Gastroesophageal sphincter (tissue), 2 donors: ENCODE results near the gene RAD51B.

ENCODE experiments used
- POLR2A ChIP-seq, 2 donors: fragments of 450-650 bp; IDR thresholded peaks; one replicate each; pipeline ENCODE4 v1.6.1; 2017; ENCODE audit warnings: antibody characterized with exemption in 2 of 2, mild to moderate bottlenecking in 2 of 2, moderate library complexity in 1 of 2
- POLR2AphosphoS5 ChIP-seq: sonication (generic); formaldehyde crosslinking; IDR thresholded peaks from one replicate; pipeline ENCODE4 v1.6.1; 2017; ENCODE audit warnings: antibody characterized with exemption

- TF ChIP-seq POLR2AphosphoS5 = no peak
- TF ChIP-seq POLR2A (IDR thresholded peaks at IDR 0.05) = no peak
These were observed 792.0 kb downstream of the RAD51B start for GRCh38 chr14:68611599-68611998.
